HG03457 (cell line): ENCODE measurements around the gene NRXN2.
"Not testable (repeated sequence)": the region's sequence is repeated elsewhere in the genome, so short reads cannot be mapped to it uniquely, and the experiment has no call there.

ENCODE experiments used
- ATAC-seq: cut with Tn5 transposase; IDR thresholded peaks from one replicate; pipeline ENCODE4 v1.9.1; 2021; ENCODE audit warnings: moderate number of reproducible peaks; ENCODE audit not compliant: unreplicated experiment

Gene NRXN2

DNA sequence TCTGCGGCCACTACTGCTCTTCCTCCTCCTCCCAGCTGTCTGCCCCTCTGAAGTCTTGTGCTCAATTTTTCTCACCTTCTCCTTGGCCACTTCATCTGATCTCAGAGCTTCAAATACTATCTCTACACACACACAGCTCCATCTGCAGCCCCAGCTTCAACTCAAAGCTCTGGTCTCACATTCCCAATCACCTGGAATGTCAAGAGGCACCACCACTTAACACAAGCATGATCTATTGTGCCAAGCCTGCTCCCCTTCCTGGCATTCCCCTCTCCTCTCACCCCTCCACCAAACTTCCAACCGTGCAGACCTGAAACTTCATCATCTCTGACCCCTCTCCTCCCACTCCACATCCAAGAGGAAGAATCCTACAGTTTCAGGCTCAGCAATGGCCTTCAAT, 17.5 kb downstream of the NRXN2 start:
- no peak for ATAC-seq

DNA sequence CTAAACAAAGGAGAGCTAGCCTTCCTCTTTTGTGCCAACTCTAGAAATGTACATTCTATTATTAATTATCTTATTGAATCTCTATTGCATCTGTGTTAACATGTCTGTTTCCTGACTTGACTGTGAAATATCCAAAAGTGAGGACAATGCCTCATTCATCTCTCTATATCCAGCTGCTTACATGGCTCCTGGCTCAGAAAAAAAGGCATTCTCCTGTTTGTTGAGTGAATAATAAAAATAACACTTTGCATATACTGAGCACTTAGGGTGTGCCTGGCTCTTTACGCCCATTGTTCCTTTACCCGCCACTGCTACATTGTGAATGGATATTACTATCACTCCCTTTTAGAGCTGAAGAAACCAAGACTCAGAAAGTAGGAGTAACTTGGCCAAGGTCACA, 19.9 kb downstream of the NRXN2 start:
- ATAC-seq = no peak

DNA sequence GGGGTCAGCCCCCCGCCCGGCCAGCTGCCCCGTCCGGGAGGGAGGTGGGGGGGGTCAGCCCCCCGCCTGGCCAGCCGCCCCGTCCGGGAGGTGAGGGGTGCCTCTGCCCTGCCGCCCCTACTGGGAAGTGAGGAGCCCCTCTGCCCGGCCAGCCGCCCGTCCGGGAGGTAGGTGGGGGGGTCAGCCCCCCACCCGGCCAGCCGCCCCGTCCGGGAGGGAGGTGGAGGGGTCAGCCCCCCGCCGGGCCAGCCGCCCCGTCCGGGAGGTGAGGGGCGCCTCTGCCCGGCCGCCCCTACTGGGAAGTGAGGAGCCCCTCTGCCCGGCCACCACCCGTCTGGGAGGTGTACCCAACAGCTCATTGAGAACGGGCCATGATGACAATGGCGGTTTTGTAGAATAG, 21.0 kb downstream of the NRXN2 start:
- not testable (repeated sequence) for ATAC-seq

DNA sequence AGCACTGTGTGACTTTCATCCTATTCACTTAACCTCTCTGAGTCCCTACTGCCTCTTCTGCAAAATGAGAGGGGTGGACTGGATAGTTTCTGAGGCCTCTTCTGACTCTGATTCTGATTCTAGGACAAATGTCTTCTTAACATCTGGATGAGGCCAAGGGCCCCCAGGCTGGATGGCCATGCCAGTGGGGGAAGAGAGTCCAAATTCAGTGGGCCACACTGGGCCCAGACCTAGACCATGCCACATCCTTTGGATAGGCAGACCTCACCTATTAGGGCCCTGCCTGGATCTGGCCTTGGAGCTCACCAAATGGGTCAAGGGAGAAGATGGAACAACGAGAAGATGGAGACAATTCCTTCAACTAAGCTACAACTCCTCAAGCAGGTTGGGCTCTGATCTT, 24.6 kb downstream of the NRXN2 start:
- ATAC-seq = no peak

DNA sequence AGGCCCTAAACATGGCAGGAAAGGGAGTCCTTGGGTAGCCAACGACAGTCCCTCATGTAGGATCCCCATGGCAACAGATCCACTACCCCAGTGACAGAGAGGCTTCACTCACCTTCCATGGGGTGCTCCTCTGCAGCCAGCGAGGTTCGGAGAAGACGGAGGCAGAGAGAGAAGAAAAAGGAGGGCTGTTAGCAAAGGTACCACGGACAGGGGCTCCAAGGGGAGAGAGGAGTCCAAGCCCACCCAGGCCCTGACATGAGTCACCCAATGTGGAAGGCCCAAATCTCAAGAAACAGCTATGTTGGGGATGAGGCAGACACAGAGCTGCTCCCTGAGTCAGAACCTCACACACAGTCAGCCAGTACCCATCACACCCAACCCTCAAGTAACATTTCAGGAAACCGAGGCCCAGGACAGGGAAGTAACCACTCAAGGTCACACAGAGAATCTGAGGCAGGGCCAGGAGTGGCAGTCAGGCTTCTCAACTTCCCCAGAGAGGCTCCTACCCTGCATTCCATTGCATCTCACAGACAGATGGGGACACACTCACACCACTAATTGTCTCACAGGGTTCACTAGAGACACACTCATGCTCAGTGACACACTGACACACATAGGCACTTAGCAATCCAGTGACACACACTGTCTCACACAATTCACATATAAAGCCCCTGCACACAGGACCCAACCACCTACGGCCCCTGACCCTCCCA, 25.2 kb downstream of the NRXN2 start:
- ATAC-seq = no peak

DNA sequence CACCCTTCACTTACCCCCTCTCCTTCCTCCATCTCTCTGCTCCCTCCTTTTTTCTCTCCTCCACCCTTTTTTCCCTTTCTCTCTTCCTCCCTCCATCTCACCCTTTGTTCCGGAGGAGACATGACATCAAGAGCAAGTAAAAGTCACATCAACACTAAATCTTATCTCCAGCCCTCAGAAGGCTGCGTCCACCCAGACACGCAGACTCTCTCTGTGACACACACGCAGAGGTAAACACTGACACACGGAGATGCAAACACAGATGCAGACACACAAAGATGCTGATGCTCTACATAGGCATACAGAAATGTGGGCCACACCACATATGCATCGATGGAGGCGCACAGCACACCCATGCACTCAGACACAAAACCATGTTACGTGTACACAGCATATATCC, 27.0 kb downstream of the NRXN2 start:
- ATAC-seq = no peak

DNA sequence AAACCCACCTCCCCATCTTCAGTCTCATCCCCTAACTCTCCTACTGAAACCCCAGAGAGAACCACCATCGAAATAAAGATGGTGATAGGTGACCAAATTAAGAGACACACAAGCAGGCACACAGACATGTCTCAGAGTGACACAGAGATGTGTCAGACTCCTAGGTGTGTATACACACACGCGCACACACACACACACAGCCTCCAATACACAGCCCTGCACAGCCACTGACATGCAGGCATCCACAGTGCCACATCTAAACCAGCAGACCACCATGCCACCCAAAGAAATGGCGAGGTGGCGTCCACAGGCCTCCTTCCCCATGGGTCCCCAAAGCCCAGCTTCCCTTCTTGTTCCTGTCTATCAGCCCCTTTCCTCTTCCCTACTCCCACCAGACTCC, 27.4 kb downstream of the NRXN2 start:
- no peak for ATAC-seq

DNA sequence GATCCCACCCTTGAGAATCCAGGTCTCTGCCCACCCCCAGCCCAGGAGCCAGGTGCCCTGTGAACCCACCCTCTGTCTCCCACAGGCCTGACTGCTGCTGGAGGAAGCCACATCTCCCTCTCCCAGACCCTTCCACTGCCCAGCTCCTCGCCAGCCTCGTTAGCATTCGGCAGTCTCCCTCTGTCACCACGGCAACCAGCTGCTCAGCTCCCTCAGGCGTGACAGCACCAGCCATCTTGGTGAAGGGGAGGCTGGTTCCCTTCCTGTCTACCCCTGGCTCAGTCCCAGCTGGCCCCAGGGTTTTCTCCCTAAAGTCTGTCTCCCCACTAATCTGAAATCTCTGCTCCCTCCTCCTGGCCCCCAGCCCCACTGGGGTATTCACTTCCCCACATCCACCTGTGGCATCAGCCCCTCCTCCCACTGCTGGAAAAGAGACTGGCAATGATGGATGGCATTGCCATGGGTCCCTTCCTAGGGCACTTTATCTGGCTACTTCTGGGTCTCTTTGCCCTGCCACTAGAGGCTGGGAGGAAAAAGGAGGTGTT, 28.1 kb downstream of the NRXN2 start:
- ATAC-seq = no peak

DNA sequence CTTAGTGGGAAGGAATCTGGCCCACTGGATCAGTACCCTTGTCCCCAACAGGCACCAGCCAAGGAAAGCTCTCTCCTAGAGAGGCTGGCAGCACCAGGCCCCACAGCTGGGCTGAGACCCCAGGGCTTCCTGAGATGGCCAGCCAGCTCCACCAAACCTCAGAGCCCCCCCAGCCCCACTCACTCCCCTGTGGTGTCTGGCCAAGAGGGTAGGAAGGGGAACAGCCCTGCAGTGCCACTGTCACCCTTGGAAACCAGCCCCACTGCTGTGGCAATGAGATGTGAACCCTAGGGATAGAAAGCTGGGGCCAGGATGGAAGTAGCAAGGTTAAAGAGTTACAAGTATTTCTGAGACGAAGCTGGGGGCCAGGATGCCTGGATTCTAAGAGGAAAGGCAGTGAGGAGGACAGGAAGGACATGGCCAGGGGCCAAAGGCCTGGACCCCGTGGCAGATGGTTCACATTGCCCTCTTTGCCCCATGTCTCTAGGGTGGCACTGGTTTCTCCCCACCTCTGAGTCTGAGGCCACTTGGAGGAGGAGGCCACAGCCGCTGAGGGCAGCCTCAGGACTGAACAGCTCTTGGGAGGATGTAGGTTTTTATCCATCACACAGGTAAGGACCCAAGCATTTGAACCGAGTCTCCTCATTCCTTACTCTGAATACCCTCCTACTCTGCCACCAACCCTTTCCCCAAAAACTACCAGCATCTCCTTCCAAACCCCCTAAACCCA, 28.8 kb downstream of the NRXN2 start:
- no peak for ATAC-seq

DNA sequence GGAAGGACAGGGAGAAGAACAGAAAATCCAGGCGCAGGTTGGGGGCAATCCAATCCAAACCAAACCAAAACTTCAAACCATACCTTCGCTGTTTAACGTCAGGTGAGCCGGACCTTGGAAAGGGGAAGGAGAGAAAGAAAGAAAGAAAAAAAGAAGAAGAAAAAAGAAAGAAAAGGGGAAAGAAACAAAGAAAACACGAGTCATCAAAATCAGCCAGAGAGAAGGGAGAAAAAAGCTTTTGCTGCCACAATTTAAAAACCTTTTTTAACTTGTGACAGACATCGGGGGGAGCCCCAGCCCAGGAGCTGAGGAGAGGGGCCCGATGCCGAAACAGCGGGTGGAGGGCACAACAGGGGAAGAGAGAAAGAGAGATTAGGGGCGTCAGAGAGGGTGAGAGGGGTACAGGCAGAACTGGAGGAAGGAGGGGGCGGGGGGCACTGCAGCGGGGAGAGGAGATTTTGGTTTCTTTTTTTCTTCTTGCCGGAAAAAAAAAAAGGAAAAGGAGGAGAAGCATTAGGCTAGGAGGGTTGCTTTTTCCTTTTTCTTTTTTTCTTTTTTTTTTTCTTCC, 30.1 kb downstream of the NRXN2 start:
- no peak for ATAC-seq

DNA sequence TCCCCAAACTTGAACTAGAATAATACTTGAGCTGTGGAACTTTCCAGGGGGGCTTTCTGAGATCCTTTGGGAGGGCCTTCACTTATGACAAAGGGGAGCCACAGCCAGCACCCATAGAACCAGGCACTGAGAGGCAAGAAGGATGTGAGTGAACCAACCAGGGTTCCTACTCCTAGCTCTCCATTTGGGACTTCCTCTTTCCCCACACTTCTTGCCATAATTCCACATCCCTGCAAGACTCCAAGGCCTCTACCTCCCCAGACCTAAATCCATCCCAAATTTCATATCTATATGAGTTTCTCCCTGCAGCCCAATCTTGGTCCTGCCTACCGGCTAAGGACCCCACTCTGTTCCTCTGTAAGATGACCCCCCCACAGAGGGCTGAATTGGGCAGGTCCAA, 31.5 kb downstream of the NRXN2 start:
- no peak for ATAC-seq

DNA sequence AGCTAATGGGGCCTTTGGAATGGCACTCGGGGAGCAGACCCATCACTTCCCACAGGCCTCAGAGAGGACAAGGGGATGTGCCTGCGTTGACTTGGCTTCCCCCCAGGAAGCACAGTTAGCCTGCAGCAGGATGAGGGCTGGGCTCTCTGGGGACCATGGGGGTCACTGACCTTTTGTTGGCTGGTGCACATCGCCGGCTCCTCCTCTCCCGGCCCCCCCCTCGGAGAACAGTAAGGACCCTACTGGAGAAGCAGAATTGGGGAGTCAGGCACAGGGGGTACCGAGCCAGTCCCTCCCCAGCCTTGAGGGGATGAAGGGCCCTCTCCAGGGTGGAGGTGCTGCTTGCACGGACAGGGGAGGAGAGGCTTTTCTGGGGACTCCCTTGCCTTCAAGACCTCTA, 32.8 kb downstream of the NRXN2 start:
- ATAC-seq = no peak

DNA sequence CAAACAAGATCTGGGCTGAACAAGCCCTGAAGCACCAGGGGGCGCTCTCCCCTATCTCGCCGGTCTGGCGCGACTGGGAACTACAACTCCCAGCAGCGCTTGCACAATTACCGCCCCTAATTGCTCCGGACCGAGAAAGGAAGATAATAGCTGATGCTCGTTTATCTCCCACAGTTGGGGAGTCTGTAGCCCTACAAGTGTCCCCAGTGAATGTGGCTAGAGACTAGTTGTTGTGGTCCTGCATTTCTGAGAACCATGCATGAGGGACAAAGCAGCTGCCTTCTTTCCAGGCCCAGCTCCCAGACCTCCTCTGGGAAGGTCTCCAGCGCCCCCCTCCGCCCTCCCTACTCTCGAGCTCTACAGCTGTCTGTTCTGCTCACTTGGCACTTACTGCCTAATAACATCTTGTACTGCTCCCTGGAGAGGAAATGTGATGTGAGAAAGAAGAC, 34.4 kb downstream of the NRXN2 start:
- ATAC-seq = no peak

DNA sequence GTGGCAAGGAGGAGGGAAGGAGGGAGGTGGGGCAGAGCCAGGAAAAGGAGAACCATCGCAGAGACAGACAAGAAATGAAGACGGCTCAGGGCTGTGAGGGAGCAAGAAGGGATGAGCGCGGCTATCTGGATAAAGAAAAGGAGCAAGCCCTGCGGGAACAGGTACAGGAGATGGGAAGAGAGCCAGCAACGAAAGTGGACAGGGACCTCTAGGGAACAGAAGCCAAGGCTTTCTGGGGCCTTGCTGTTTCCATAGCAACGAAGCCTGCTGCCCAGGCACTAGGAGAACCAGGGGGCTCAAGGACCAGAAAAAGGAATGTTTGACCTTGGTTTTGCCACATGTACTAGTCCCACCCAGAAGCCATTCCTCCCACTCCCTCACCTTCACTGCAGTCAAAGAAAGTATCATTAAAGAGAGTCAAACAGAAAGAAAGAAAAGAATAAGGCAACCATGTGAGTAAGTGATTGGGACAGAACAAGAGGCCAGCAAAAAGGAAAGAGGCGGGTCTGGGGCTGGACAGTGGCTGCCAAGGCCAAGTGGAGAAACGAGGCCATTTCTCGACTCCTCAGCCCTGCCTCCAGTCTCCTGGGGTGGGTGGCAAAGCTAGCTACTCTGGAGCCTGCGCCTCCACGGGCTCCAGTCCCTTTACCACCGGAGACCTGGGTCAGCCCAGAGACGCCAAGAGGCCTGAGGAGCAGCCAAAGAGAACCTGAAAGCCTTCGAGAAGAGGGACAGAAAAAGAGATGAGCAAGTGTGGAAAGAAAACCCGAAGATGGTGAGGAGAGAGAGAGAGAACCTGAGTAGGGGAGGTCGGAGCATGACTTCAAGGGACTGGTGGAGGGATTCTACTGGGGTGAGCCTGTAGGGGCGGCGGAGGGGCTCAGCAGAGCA, 35.1 kb downstream of the NRXN2 start:
- ATAC-seq = no peak

DNA sequence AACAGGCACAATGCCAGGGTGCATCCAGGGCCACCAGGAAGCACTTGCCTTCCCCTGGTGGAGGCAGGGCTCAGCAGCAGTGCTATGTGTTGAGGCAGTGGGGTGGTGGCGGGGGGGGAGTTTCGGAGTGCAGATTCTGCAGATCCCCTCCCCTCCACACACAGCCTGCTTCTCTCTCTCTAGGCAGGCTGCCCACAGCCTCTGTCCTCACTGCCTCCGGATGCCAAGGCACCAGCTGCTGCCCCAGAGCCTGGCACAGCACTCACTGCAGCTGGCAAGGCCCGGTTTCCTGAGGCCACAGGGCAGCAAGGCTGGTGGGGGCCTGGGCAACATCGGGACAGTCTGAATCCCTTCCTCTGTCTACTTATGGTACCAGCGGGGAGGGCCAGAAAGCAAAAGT, 35.8 kb downstream of the NRXN2 start:
- no peak for ATAC-seq

DNA sequence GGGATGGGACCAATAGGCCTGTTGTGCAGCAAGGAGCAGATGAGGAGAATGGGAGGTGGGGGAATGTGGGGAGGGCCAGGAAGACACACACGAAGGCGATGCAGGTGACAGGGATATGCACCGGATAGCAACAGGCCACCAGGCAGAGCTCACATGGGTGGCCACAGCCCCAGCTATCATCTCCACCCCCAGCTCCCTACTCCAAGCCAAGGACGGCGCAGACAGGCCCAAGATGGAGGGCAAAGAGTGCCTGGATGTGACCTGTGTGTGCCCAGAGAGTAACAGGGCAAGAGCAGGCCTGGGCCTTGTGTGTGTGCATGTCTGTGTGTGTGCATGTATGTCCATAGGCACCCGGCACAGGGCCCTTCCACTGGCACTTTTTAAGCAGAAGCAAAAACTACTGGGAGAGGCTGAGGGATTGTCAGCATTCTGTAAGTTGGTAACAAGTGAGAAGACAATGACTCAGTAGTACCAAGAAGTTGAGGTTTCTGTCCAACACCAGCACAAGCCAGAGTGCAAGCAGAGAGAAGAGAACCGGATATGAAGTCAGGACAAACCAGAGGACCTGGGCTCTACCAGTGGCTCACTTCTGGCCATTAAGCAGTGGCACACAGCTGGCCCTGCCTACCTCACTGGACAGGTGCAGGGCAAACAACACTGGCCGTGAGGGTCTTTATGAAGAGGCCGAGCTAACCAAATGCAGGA, 36.4 kb downstream of the NRXN2 start:
- no peak for ATAC-seq

DNA sequence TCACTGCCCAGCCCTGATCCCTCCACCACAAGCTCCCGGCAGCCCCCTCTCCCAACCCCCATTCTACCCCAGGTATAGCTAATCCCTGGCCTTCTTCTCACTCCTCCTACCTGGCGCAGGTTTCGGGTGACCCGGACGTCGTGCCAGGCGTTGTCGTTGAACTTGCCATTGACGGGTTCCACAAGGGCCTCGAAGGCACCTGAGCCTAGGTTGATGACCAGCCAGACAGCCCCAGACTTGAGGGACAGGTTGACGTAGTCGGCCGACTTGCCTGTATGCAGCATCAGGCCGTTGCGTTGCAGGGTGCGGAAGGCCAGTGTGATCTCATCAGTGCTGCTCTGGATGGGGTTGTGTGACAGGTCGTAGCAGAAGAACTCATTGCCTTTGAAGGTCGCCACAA, 37.5 kb downstream of the NRXN2 start:
- no peak for ATAC-seq

DNA sequence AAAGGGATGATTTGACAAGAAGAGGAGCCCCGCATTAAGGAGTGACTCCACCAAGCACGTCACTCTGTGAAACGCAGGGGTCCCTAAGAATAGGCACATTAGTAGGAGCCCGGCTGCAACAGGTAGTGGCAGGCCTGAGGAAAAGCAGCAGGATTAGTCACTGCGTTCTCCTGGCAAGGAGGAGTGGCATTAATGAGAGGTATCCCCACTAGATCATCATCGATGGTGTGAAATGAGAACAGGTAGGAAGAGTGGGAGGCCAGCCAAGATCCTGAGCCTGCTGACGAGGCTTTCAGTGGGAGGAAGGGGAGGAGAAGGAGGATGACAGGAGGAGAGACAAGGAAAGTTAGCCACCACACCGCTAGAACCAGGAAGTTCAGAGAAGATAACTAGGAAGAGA, 38.6 kb downstream of the NRXN2 start:
- no peak for ATAC-seq

DNA sequence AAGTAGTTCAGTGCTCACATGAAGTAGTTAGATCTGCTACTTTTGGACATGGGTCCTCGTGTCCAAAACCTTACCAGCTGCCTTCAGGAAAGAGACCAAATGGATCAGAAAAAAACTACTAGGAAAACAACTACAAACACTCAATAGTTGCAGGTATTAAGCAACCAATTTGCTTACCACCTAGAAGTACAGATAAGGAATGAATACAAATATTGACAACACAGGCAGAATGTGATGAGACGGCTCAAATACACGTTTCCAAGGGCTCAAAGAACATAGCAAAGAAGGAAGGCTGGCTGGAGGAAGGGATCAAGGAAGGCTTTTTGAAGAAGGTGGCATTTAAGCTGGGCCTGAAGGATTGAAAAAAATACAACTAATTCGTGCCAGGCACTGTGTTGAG, 41.8 kb downstream of the NRXN2 start:
- no peak for ATAC-seq

DNA sequence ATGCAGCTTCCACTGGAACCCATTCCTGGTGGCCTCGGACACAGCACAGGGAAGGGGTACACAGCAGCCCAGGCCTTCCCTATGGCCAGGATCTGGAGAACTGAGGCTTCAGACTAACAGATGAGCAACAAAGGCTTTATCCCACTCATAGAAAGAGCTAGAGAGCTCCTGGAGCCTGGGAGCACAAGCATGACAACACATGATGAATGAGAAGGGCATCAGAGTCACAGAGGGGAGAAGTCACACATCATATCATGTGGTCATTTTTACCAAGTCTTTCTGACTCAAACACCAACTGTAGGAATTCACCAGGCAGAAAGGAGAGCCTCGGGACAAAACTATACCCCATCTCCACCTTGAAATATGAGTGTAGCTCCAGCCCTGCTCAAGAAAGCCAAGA, 43.2 kb downstream of the NRXN2 start:
- ATAC-seq = no peak
